NT2/D1 (cell line): ENCODE results near the gene TMA7B.

ENCODE experiments used
- YY1 ChIP-seq: IDR thresholded peaks from 2 replicates; pipeline ENCODE4 v1.6.1; 2011; ENCODE audit not compliant: insufficient read length, insufficient read depth
- ZNF274 ChIP-seq: IDR thresholded peaks from 2 replicates; pipeline ENCODE4 v1.6.1; 2011; ENCODE audit warnings: mild to moderate bottlenecking, low read depth, low read length

DNA sequence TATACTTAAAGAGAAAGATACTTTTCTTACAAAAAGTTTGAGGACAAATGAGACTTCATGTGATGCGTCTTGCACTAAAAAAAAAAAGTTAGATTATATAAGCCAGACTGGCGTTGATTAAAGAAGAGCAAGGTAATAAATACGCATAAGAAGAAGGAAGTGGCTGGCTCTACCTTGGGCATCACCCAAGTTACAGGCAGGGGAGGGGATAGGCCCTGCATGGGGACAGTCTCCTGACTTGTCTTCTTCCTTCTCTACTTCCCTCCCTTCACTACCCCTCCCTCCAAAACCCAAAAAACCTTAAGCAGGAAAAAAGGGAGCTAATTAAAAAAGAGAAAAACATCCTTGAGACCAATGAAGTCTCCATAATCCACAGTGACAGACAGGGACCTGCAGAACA is 22.3 kb upstream of the TMA7B start:
- TF ChIP-seq YY1 (no peak), ZNF274 (no peak)
